Neutrophil (primary cell): ENCODE data around the gene MORN3.
A peak's percentile ranks its signal among the peaks of the same experiment; 100 is the strongest.
"Not testable (repeated sequence)": the region's sequence is repeated elsewhere in the genome, so short reads cannot be mapped to it uniquely, and the experiment has no call there.

Experiments used
- H3K27ac ChIP-seq: fragments of 200-600 bp; sonication (generic); 2 replicates; pipeline ENCODE4 v1.5.1; 2016; ENCODE audit warnings: mild to moderate bottlenecking, moderate library complexity
- H3K27me3 ChIP-seq: fragments of 200-600 bp; sonication (generic); 2 replicates; pipeline ENCODE4 v1.6.0; 2016; ENCODE audit warnings: mild to moderate bottlenecking
- H3K36me3 ChIP-seq: fragments of 200-600 bp; sonication (generic); 2 replicates; pipeline ENCODE4 v1.5.1; 2017
- H3K4me1 ChIP-seq, 2 experiments: fragments of 200-600 bp in 1 of 2; sonication (generic) in 1 of 2; 1 replicate in 1 of 2; 2 replicates in 1 of 2; pipeline versions ENCODE4 v1.5.1 to v1.6.1; 2013 to 2016; ENCODE audit warnings: low read depth in 1 of 2, low read length in 1 of 2, mild to moderate bottlenecking in 1 of 2, moderate library complexity in 1 of 2; ENCODE audit not compliant: control insufficient read depth in 1 of 2, insufficient read depth in 1 of 2
- H3K4me3 ChIP-seq, 2 experiments: fragments of 200-600 bp in 1 of 2; sonication (generic) in 1 of 2; 1 replicate in 1 of 2; 2 replicates in 1 of 2; pipeline ENCODE4 v1.5.1; 2013 to 2016; ENCODE audit warnings: low read depth in 1 of 2, low read length in 1 of 2, mild to moderate bottlenecking in 1 of 2, moderate library complexity in 1 of 2
- H3K9me3 ChIP-seq: fragments of 200-600 bp; sonication (generic); 2 replicates; pipeline ENCODE4 v1.5.1; 2016
- TF ChIP-seq, protein P1 (sequence below): fragments of 200-600 bp; sonication (generic); IDR thresholded peaks from 2 replicates; pipeline ENCODE4 v1.5.1; 2016; ENCODE audit warnings: antibody characterized with exemption

Gene MORN3

GRCh38 chr12:121637231-121637914 is 32.1 kb downstream of the MORN3 start:
- H3K36me3 ChIP-seq, result peaks cover 16% of the 10 kb centered on the region
- H3K4me1 ChIP-seq, result peaks cover 35 to 41% of the 10 kb centered on the region in 2 experiments
- H3K4me3 ChIP-seq, result peak overlapping the region; percentile 24 to 37
- H3K9me3 ChIP-seq, result no peaks in the 10 kb centered on the region
- H3K27me3 ChIP-seq, result no peaks in the 10 kb centered on the region
- TF ChIP-seq, protein P1, sequence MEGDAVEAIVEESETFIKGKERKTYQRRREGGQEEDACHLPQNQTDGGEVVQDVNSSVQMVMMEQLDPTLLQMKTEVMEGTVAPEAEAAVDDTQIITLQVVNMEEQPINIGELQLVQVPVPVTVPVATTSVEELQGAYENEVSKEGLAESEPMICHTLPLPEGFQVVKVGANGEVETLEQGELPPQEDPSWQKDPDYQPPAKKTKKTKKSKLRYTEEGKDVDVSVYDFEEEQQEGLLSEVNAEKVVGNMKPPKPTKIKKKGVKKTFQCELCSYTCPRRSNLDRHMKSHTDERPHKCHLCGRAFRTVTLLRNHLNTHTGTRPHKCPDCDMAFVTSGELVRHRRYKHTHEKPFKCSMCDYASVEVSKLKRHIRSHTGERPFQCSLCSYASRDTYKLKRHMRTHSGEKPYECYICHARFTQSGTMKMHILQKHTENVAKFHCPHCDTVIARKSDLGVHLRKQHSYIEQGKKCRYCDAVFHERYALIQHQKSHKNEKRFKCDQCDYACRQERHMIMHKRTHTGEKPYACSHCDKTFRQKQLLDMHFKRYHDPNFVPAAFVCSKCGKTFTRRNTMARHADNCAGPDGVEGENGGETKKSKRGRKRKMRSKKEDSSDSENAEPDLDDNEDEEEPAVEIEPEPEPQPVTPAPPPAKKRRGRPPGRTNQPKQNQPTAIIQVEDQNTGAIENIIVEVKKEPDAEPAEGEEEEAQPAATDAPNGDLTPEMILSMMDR, result no peak
- peak overlapping the region; percentile 90 for H3K27ac ChIP-seq

- TF ChIP-seq, protein P1, result no peak
- no peaks in the 10 kb centered on the region for H3K27me3 ChIP-seq
- H3K36me3 ChIP-seq, result no peaks in the 10 kb centered on the region
- H3K9me3 ChIP-seq, result no peaks in the 10 kb centered on the region
- H3K27ac ChIP-seq, result peak overlapping the region; percentile 21
- H3K4me3 ChIP-seq, result no peak overlapping the region
- H3K4me1 ChIP-seq, result peaks cover 56 to 59% of the 10 kb centered on the region in 2 experiments
These were observed 34.6 kb downstream of the MORN3 start for GRCh38 chr12:121634836-121635235.

DNA sequence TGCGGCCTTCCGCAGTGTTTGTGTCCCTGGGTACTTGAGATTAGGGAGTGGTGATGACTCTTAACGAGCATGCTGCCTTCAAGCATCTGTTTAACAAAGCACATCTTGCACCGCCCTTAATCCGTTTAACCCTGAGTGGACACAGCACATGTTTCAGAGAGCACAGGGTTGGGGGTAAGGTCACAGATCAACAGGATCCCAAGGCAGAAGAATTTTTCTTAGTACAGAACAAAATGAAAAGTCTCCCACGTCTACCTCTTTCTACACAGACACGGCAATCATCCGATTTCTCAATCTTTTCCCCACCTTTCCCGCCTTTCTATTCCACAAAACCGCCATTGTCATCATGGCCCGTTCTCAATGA is 35.6 kb downstream of the MORN3 start:
- peaks cover 64 to 68% of the 10 kb centered on the region in 2 experiments for H3K4me1 ChIP-seq
- H3K9me3 ChIP-seq, H3K36me3 ChIP-seq, H3K27me3 ChIP-seq, H3K27ac ChIP-seq, H3K4me3 ChIP-seq: not testable (repeated sequence)

- TF ChIP-seq, protein P1, result no peak
- Histone ChIP-seq H3K36me3 (no peaks in the 10 kb centered on the region), H3K27ac (peak overlapping the region; percentile 28), H3K9me3 (no peaks in the 10 kb centered on the region), H3K27me3 (no peaks in the 10 kb centered on the region), H3K4me3 (no peak overlapping the region), H3K4me1 (peaks cover 64 to 68% of the 10 kb centered on the region in 2 experiments)
These were observed 37.1 kb downstream of the MORN3 start for GRCh38 chr12:121632069-121632970.

DNA sequence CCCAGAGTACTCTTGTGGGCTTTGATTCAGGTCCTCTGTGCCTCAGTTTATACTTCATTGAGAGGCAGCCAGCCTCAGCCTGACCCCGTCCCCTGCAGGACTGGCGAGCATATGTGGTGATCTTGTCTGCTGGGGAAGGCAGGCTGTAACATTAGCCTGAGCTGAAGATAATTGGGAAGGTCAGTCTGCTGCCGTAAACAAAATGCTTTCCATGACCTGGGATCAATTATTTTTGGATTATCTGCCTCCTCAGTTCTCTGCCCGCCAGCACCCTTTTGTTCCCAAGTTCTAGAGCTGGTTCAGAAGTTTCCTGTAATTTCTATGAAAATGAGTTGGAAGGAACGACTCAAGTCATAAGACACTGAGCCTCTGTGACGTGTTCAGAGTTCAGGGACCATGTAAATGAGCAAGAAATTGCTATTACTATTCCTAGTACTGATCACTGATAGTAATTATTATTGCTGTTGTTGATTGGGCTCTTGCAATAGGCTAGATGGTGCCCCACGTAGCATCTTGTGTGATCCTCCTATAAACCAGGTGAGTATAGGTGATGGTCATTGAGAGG is 38.6 kb downstream of the MORN3 start:
- Histone ChIP-seq H3K36me3 (no peaks in the 10 kb centered on the region), H3K4me3 (no peak overlapping the region), H3K9me3 (no peaks in the 10 kb centered on the region), H3K4me1 (peaks cover 57 to 64% of the 10 kb centered on the region in 2 experiments), H3K27ac (peak overlapping the region; percentile 94), H3K27me3 (no peaks in the 10 kb centered on the region)
- TF ChIP-seq, protein P1, result no peak
